ENCODE data around the gene NIPSNAP2. TPM values are rescaled to one million over a fixed set of nuclear protein-coding genes. Genes with fewer than 3 reads are reported as not detected.

NIPSNAP2 gene
- total and polyA plus RNA-seq, 10 of the 15 experiments (the other 5 are each of a cell fraction or from before 2014, with no cell fraction given), result 24.7 to 88.5 (median 49.9) TPM

- DNase-seq (ENCODE audit: low read depth, low spot score) (no peak), ATAC-seq (no peak), FAIRE-seq (no peak)
- intact Hi-C loops (cut with micrococcal nuclease; ENCODE audit: unreplicated experiment) (loop anchor here (5.0 to 10.0 kb wide), 3 partner anchors 93 to 665 kb away; partner anchors contain the start of gene SUMF2), in situ Hi-C loops (cut with MboI) (loop anchor here (5.0 kb wide), 1 partner anchor 322 kb away; no protein-coding TSS in a partner anchor)
- BruUV-seq (replicated peaks), result no TSS peak
- no peak overlapping the region for H3K27ac ChIP-seq (ENCODE audit: control insufficient read depth, insufficient read depth)
- no peaks in the 10 kb centered on the region; a peak in 1 of 4 replicates for H3K36me3 ChIP-seq (ENCODE audit: control insufficient read depth in 2 of 2, insufficient read depth in 2 of 2, low read length in 1 of 2)
- no peak overlapping the region for H2AFZ ChIP-seq (ENCODE audit: control insufficient read depth, low read depth, low read length)
- no peaks in the 10 kb centered on the region for H3K9me3 ChIP-seq (replicated peaks; ENCODE audit: control insufficient read depth, insufficient read depth, low read length)
- H3K9ac ChIP-seq (ENCODE audit: control insufficient read depth, insufficient read depth, low read length), result no peak overlapping the region
- no peaks in the 10 kb centered on the region for H4K20me1 ChIP-seq (ENCODE audit: control insufficient read depth, insufficient read depth)
- ChIA-PET POLR2A (interaction anchor here (0.6 to 1.0 kb wide), 2 partner anchors 119 to 395 kb away, joined by 3 to 6 read pairs; no protein-coding TSS in a partner anchor), SMC1A (ENCODE audit: uncharacterized antibody, unreplicated experiment) (interaction anchor here (0.7 kb wide), 1 partner anchor 228 kb away, joined by 3 read pairs; no protein-coding TSS in a partner anchor), RAD21 (ENCODE audit: unreplicated experiment) (interaction anchor here (0.7 kb wide), 1 partner anchor 30 kb away, joined by 4 read pairs; no protein-coding TSS in a partner anchor), CTCF (interaction anchor here (1.0 kb wide), 1 partner anchor 19 kb away, joined by 3 read pairs; no protein-coding TSS in a partner anchor)
- H3K4me1 ChIP-seq (ENCODE audit: control insufficient read depth, insufficient read depth, low read length), result no peaks in the 10 kb centered on the region
- no peak overlapping the region for H3K4me2 ChIP-seq (ENCODE audit: control insufficient read depth, insufficient read depth)
- H3K79me2 ChIP-seq (ENCODE audit: control insufficient read depth, insufficient read depth, low read length), result peaks cover 9% of the 10 kb centered on the region
- H3K4me3 ChIP-seq, result no peak overlapping the region
- no peak for TF ChIP-seq SREBF2 (IDR thresholded peaks at IDR 0.05; ENCODE audit: low read length)
- no peak for TF ChIP-seq ZNF207 (IDR thresholded peaks at IDR 0.05; ENCODE audit: borderline replicate concordance)
- TF ChIP-seq REST (IDR thresholded peaks at IDR 0.05; ENCODE audit: low read depth, low read length), result no peak
- no peak for TF ChIP-seq PAX8 (IDR thresholded peaks at IDR 0.05)
- no peak for TF ChIP-seq NR2C1 (IDR thresholded peaks at IDR 0.05)
- no peak for TF ChIP-seq IRF4 (IDR thresholded peaks at IDR 0.05; ENCODE audit: low read depth, low read length)
- TF ChIP-seq MYB (IDR thresholded peaks at IDR 0.05; ENCODE audit: borderline replicate concordance, low read depth, low read length), result no peak
- no peak for TF ChIP-seq SPI1 (IDR thresholded peaks at IDR 0.05; ENCODE audit: borderline replicate concordance, insufficient read depth, low read depth, low read length)
- TF ChIP-seq CEBPB (IDR thresholded peaks at IDR 0.05; ENCODE audit: borderline replicate concordance in 1 of 2, low read depth in 2 of 2, low read length in 2 of 2), result no peak
- TF ChIP-seq, protein P1, sequence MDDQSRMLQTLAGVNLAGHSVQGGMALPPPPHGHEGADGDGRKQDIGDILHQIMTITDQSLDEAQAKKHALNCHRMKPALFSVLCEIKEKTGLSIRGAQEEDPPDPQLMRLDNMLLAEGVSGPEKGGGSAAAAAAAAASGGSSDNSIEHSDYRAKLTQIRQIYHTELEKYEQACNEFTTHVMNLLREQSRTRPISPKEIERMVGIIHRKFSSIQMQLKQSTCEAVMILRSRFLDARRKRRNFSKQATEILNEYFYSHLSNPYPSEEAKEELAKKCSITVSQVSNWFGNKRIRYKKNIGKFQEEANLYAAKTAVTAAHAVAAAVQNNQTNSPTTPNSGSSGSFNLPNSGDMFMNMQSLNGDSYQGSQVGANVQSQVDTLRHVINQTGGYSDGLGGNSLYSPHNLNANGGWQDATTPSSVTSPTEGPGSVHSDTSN (IDR thresholded peaks at IDR 0.05; ENCODE audit: insufficient replicate concordance, low read depth, low read length), result no peak
- TF ChIP-seq ZBTB33 (IDR thresholded peaks at IDR 0.05), result no peak
- no peak for TF ChIP-seq WRNIP1 (IDR thresholded peaks at IDR 0.05; ENCODE audit: borderline replicate concordance, low read depth, low read length)
- TF ChIP-seq STAT3 (IDR thresholded peaks at IDR 0.05; ENCODE audit: low read depth, low read length), result no peak
- TF ChIP-seq YY1 (IDR thresholded peaks at IDR 0.05; ENCODE audit: low read depth, low read length), result no peak
- no peak for TF ChIP-seq BACH1 (IDR thresholded peaks at IDR 0.05; ENCODE audit: borderline replicate concordance)
- no peak for TF ChIP-seq CHD4 (IDR thresholded peaks at IDR 0.05)
- no peak for TF ChIP-seq ZNF622 (IDR thresholded peaks at IDR 0.05)
- no peak for TF ChIP-seq MEF2B (IDR thresholded peaks at IDR 0.05; ENCODE audit: partially characterized antibody, poor library complexity, severe bottlenecking)
- 97% methylated on average over 11 of the region's 11 CpGs for WGBS (ENCODE audit: insufficient coverage, insufficient replicate concordance, low lambda C conversion rate, missing lambda C conversion rate)
- no peaks in the 10 kb centered on the region for H3K27me3 ChIP-seq (replicated peaks in 1 of 2; ENCODE audit: control insufficient read depth in 2 of 2, insufficient read depth in 2 of 2, low read length in 1 of 2)
Measured at GRCh38 chr7:55969391-55969790, 5.0 kb downstream of the NIPSNAP2 start.
